Measurements from ENCODE around the gene DCAF12.
"Not testable (repeated sequence)": the region's sequence is repeated elsewhere in the genome, so short reads cannot be mapped to it uniquely, and the experiment has no call there.

DCAF12 gene

GRCh38 chr9:34126207-34127034 lies at the start of gene DCAF12:
Gene DCAF12 (minus strand): TSS chr9:34126698. CDS start chr9:34126431, 267 bp downstream.
- peak; percentile 88 for DNase-seq

DNA sequence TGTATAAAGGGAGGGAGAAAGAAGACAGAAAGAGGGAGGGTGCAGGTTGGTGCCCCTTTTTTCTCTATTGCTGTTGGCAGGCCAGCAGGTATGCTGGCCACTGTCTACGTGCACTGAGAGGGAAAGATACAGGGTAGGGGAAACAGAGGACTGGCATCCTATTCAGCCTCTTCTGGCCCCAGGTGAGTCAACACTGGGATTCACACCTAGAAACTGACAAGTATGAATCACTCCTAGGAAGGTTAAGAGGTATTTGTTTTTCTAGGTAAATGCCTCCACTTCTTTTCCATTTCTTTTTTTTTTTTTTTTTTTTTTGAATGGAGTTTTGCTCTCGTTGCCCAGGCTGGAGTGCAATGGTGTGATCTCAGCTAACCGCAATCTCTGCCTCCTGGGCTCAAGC lies 49.6 kb upstream of the DCAF12 start:
- no peak for DNase-seq

GRCh38 chr9:34171753-34172535 lies 45.4 kb upstream of the DCAF12 start:
- DNase-seq = no peak

- no peak for DNase-seq
Measured at GRCh38 chr9:34170237-34170991, 43.9 kb upstream of the DCAF12 start.

DNA sequence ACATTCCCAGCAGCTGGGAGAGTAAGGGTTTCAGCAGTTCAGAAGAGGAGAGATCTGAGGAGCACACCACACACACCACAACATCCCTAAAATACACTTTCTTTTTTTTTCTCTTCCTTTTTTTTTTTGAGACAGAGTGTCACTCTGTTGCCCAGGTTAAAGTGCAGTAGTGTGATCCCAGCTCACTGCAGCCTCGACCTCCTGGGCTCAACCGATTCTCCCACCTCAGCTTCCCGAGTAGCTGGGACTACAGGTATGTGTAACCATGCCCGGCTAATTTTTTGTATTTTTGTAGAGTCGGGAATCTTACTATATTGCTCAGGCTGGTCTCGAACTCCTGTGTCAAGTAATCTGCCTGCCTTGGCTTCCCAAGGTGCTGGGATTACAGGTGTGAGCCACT lies 42.6 kb upstream of the DCAF12 start:
- no peak for DNase-seq

DNA sequence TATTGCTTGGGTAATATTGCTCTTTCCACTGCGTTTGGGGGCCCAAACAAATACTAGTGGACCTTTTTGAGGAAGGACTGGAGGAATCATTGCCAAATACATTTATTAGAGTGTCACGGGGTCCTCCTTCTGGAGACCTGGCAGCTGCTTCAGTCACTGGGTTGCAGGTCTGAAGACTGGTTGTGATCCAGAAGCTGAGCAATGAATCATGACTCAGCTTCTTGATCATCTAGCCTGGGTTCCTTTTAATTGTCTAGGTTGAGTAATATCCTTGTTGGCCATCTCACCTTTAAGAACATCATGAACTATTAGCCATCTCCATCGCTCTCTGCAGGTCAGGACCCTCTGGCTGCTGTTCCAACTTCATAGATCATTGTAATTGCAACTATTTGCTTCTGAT lies 36.9 kb upstream of the DCAF12 start:
- DNase-seq = no peak

DNA sequence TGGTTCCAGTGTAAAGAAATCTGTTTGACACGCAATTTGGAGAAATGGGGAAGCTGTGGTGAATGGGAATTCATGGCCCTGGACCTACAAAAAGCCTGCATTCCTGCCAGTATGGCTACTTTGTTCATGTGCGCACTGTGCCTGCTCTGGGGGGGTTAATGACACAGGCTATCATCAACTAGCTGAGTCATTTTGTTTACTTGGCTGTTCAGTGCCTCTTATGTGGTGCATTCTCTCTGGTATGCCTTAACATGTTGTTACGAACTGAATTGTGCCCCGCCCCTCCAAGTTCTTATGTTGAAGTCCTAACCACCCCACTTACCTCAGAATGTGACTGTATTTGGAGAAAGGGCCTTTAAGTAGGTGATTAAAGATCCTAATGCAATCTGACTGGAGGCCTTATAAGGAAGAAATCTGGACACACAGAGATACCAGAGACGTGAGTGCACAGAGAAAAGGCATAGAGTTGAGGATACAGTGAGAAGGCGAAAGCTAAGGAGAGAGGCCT lies 31.9 kb upstream of the DCAF12 start:
- DNase-seq = peak; percentile 53

DNA sequence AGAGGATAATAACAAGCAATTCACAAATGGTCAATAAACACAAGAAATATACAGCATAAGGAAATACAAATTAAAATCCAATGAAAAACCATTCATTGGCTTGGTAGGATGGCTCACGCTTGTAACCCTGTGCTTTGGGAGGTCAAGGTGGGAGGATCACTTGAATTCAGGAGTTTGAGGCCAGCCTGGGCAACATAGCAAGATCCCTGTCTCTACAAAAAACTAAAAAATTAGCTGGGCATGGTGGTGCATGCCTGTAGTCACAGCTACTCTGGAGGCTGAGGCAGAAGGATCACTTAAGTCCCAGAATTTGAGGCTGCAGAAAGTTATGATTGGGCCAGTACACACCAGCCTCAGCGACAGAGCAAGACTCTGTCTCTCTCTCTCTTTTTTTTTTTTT lies 31.4 kb upstream of the DCAF12 start:
- DNase-seq = no peak

GRCh38 chr9:34157318-34157717 lies 30.8 kb upstream of the DCAF12 start:
- DNase-seq = no peak

DNA sequence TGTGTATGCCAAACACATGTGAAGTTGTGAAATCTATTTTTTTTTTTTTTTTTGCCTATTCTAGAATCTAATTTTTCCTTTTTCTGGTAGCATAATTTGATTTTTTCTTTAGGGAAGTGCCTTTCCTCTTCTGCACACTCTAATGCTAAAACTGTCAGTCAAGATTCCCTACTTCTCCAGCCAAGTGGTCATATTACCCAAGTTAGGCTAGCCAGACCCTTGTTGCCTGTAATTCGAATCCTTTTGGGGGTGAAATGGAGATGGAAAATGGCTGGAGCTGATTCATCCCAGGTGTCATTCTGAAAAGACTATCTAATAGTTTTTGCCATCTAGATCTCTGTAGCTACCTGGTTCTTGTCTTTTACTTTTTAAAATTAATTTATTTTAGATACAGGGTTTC lies 27.6 kb upstream of the DCAF12 start:
- DNase-seq = no peak

DNA sequence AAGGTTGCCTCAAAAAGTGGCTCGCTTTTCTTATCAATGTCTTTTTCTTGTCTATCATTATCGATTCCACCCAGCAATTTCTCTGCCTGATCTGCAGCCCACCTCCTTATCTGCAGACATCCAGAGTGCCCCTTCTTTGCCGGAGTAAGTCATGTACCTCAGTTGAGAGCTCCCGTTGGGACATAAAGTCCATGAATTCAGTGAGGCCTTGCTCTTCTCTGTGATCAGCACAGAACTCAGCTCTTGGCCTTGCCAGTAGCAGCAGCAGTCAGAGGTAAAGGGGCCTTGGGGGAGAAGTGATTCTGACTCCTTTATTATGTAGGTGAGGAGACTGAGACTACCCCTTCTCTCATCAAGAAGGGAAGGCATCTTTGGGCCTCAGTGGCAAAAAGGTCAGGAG lies 24.9 kb upstream of the DCAF12 start:
- DNase-seq = no peak

GRCh38 chr9:34145165-34145564 lies 18.7 kb upstream of the DCAF12 start:
- no peak for DNase-seq

- no peak for DNase-seq
Measured at GRCh38 chr9:34143116-34143515, 16.6 kb upstream of the DCAF12 start.

- no peak for DNase-seq
Measured at GRCh38 chr9:34140853-34141252, 14.4 kb upstream of the DCAF12 start.

GRCh38 chr9:34139477-34140146 lies 13.1 kb upstream of the DCAF12 start:
- no peak for DNase-seq

- DNase-seq = not testable (repeated sequence)
Measured at GRCh38 chr9:34138644-34139043, 12.1 kb upstream of the DCAF12 start.

GRCh38 chr9:34134521-34134920 lies 8.0 kb upstream of the DCAF12 start:
- no peak for DNase-seq

DNA sequence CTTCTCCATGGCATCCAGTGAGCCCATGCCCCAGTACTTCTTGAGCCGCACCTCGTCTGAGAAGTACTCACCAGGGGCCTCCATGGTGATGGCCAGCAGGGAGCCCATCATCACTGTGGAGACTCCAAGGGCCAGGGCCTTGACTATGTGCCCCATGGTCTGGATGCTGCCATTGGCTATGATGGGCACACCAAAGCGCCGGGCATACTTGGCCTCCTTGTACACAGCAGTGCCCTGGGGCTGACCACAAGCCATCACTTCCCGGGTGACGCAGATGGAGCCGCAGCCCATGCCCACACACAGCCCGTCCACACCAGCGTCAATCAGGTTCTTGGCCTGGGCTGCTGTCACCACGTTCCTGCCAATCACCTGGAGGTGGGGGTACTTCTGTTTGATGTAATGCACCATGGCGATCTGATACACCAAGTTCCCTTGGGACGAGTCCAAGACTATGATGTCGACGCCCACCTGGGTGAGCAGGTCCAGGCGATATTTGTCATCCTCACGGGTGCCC lies 7.0 kb upstream of the DCAF12 start:
- no peak for DNase-seq

- DNase-seq = no peak
Measured at GRCh38 chr9:34131571-34131970, 5.1 kb upstream of the DCAF12 start.

DNA sequence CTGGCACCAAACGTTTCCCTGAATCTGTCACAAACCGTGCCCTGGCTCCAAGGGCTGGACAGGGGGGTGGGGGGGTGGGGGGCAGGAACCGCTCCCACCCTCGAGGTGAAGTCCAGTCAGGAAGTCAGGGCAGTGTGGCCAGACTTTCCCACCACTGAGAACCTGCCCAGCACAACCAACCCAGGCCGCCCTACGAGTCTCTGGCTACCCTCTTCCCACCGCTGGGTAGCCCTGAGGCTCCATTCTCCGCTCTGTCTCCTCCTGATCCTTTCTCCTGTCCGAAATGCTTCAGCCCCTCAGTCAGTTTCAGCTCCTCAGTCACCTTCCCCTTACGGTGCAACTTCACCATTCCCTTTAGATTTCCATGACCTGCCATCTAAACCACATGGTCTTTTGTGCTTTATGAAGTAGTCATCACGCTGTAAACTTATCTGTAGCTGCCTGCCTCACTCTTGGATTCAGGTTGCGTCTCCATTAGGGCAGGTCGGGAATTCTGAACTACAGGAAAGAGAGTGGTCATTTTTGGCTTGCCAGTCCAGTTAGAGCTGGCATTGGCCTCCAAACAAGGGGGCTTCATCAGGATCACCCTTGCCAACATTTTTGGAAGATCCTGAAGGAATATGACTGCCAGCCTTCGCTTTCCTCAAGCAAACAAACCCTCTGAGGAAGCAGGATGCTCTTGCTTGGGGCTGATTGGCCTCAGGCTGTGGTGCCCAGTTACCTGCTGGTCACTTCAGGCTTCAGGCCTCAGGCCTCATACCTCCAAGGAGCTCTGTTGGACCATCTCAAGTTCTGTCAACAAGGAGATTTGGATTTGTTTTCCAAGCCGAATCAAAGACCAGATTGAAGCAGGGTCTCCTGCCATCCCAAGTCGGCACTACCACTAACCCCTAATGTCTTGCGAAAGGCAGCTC lies 794 bp upstream of the DCAF12 start:
- DNase-seq = no peak

- DNase-seq = no peak
Measured at GRCh38 chr9:34125681-34126206, 754 bp downstream of the DCAF12 start.
